ENCODE measurements around the gene PDZRN3. TPM values are rescaled to one million over a fixed set of nuclear protein-coding genes. Genes with fewer than 3 reads are reported as not detected.

Gene PDZRN3
- total RNA-seq, 2 donors from 2014 or later, result 6.1 to 10.4 TPM

DNA sequence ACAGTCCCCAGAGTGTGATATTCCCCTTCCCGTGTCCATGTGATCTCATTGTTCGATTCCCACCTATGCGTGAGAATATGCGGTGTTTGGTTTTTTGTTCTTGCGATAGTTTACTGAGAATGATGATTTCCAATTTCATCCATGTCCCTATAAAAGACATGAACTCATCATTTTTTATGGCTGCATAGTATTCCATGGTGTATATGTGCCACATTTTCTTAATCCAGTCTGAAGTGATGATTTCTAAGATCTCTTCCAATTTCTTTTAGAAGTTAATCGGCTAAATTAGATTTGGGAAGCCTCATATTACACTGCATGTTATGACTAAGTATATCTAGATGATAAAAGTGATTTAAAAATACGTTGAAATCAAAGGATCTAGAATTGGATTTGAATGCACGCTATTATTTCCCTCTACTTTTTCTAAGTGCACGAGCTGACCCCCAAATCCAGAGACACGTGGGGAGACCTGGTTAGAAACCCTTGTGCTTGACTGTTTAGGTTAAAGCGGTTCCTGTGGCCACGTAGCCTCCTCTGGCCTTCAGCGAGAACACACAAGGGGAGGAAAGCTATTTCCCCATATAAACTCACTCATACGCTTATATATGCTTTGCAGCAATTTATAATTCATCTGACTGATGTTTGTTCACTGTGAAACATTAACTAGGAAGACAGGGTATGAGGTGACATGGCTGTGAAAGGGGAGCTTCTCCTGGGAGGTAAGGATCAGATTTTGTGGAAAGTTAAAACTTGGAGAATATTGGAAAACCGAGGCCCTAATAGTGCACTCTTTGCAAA, 243.8 kb downstream of the PDZRN3 start:
- Mint-ChIP-seq H3K36me3 (ENCODE audit: low read depth) (peaks cover 21% of the 10 kb centered on the region), H3K4me1 (no peaks in the 10 kb centered on the region), H3K9me3 (peaks cover 5% of the 10 kb centered on the region), H3K27ac (no peak overlapping the region), H3K27me3 (ENCODE audit: insufficient read depth) (no peaks in the 10 kb centered on the region), H3K4me3 (no peak overlapping the region)
- H3K36me3 ChIP-seq (ENCODE audit: control insufficient read depth, insufficient read depth, low read length), result peaks cover 24% of the 10 kb centered on the region
- DNase-seq, result no peak
- H3K4me1 ChIP-seq (ENCODE audit: control insufficient read depth, insufficient read depth, low read length), result no peaks in the 10 kb centered on the region
- no peak overlapping the region for H3K27ac ChIP-seq (ENCODE audit: low read depth, low read length)
- H3K4me3 ChIP-seq (ENCODE audit: low read length), result no peak overlapping the region
- TF ChIP-seq, protein P1, sequence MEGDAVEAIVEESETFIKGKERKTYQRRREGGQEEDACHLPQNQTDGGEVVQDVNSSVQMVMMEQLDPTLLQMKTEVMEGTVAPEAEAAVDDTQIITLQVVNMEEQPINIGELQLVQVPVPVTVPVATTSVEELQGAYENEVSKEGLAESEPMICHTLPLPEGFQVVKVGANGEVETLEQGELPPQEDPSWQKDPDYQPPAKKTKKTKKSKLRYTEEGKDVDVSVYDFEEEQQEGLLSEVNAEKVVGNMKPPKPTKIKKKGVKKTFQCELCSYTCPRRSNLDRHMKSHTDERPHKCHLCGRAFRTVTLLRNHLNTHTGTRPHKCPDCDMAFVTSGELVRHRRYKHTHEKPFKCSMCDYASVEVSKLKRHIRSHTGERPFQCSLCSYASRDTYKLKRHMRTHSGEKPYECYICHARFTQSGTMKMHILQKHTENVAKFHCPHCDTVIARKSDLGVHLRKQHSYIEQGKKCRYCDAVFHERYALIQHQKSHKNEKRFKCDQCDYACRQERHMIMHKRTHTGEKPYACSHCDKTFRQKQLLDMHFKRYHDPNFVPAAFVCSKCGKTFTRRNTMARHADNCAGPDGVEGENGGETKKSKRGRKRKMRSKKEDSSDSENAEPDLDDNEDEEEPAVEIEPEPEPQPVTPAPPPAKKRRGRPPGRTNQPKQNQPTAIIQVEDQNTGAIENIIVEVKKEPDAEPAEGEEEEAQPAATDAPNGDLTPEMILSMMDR (conservative IDR thresholded peaks at IDR 0.05), result no peak
- H3K9me3 ChIP-seq (ENCODE audit: control insufficient read depth, low read length), result no peaks in the 10 kb centered on the region
- H3K27me3 ChIP-seq (ENCODE audit: control insufficient read depth, insufficient read depth, low read length, poor library complexity, severe bottlenecking), result no peaks in the 10 kb centered on the region
- no peak overlapping the region for H3K9ac ChIP-seq (ENCODE audit: extremely low read depth, low read length, poor library complexity, severe bottlenecking)
- 93% methylated on average over 3 to 10 of the region's 15 CpGs for WGBS, 2 experiments (ENCODE audit: insufficient coverage in 1 of 2, insufficient read length in 1 of 2)

DNA sequence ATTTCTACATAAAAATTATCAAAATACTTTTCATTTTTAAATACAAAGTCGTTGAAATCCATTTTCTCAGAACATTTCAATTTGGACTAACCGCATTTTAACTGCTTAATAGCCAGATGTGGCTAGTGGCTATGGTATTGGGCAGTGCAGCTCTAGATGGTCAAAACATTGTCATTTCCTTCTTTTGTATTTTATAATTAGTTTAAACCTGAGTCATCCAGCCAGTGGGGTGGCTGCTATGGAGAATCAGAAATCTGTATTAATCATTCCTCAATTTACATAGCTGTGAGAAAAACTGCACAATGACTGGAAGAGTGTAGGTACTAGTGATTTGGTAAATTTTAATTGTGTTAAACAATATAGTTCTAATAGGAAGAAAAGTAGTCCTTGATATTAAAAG, 245.3 kb downstream of the PDZRN3 start:
- no peaks in the 10 kb centered on the region for H3K4me1 ChIP-seq (ENCODE audit: control insufficient read depth, insufficient read depth, low read length)
- no peak overlapping the region for H3K4me3 ChIP-seq (ENCODE audit: low read length)
- Mint-ChIP-seq H3K4me3 (no peak overlapping the region), H3K36me3 (ENCODE audit: low read depth) (peaks cover 15% of the 10 kb centered on the region), H3K27me3 (ENCODE audit: insufficient read depth) (no peaks in the 10 kb centered on the region), H3K4me1 (no peaks in the 10 kb centered on the region), H3K27ac (no peak overlapping the region), H3K9me3 (peaks cover 15% of the 10 kb centered on the region)
- no peaks in the 10 kb centered on the region for H3K27me3 ChIP-seq (ENCODE audit: control insufficient read depth, insufficient read depth, low read length, poor library complexity, severe bottlenecking)
- H3K27ac ChIP-seq (ENCODE audit: low read depth, low read length), result no peak overlapping the region
- TF ChIP-seq, protein P1 (conservative IDR thresholded peaks at IDR 0.05), result no peak
- H3K9ac ChIP-seq (ENCODE audit: extremely low read depth, low read length, poor library complexity, severe bottlenecking), result no peak overlapping the region
- peaks cover 10% of the 10 kb centered on the region for H3K9me3 ChIP-seq (ENCODE audit: control insufficient read depth, low read length)
- peaks cover 10% of the 10 kb centered on the region for H3K36me3 ChIP-seq (ENCODE audit: control insufficient read depth, insufficient read depth, low read length)
- DNase-seq, result no peak
- 90% methylated on average over 2 of the region's 2 CpGs; no CpG with 5 or more reads in 1 of the 2 experiments for WGBS, 2 experiments (ENCODE audit: insufficient coverage in 1 of 2, insufficient read length in 1 of 2)

DNA sequence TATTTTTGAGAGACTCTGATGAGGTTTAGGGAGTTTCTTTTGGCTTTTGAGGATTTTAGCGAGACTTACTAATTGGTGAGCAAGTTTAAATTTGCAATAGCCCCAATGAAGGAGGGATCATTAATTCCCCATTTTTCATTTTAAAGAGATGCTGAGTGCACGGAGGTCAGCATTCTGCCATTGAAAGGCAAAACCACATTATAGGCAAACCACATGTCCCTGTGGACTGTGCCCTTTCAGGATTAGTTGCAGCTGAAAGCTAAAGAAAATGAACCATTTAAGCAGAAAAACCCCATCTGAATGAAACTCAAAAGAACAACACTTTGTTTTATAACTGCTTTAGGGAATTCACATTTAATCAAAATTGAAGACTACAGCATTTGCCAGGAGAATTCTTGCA, 246.5 kb downstream of the PDZRN3 start:
- Mint-ChIP-seq H3K36me3 (ENCODE audit: low read depth) (peaks cover 2% of the 10 kb centered on the region), H3K4me3 (no peak overlapping the region), H3K27me3 (ENCODE audit: insufficient read depth) (no peaks in the 10 kb centered on the region), H3K9me3 (peaks cover 28% of the 10 kb centered on the region), H3K4me1 (no peaks in the 10 kb centered on the region), H3K27ac (no peak overlapping the region)
- Histone ChIP-seq H3K36me3 (ENCODE audit: control insufficient read depth, insufficient read depth, low read length) (peaks cover 7% of the 10 kb centered on the region), H3K27ac (ENCODE audit: low read depth, low read length) (no peak overlapping the region), H3K4me1 (ENCODE audit: control insufficient read depth, insufficient read depth, low read length) (no peaks in the 10 kb centered on the region), H3K9ac (ENCODE audit: extremely low read depth, low read length, poor library complexity, severe bottlenecking) (no peak overlapping the region), H3K27me3 (ENCODE audit: control insufficient read depth, insufficient read depth, low read length, poor library complexity, severe bottlenecking) (no peaks in the 10 kb centered on the region), H3K9me3 (ENCODE audit: control insufficient read depth, low read length) (peaks cover 15% of the 10 kb centered on the region), H3K4me3 (ENCODE audit: low read length) (no peak overlapping the region)
- TF ChIP-seq, protein P1 (conservative IDR thresholded peaks at IDR 0.05), result no peak
- no peak for DNase-seq
- 91% methylated on average over 2 of the region's 2 CpGs; no CpG with 5 or more reads in 1 of the 2 experiments for WGBS, 2 experiments (ENCODE audit: insufficient coverage in 1 of 2, insufficient read length in 1 of 2)

All from endodermal cell (in vitro differentiated cells).